GM10248 (cell line): Measurements from ENCODE around the gene MAGED1.

ENCODE experiments used
- CTCF ChIA-PET: fragments of 300-600 bp; sonication (Branson Sonifier 250); formaldehyde crosslinking; extraction: SDS; loops from one replicate; lab custom pipeline; 2021; ENCODE audit warnings: antibody characterized with exemption; lab: Yijun Ruan, JAX
- POLR2A ChIA-PET: fragments of 350-650 bp; sonication (Branson Sonifier 250); formaldehyde crosslinking; extraction: SDS; loops from one replicate; lab custom pipeline; 2020; ENCODE audit warnings: antibody characterized with exemption; lab: Yijun Ruan, JAX
- DNase-seq: peaks from one replicate; pipeline ENCODE4 v3.0.0; 2012; ENCODE audit errors: extremely low spot score
- CTCF ChIP-seq: IDR thresholded peaks from 2 replicates; pipeline ENCODE4 v1.5.1; 2012; ENCODE audit warnings: mild to moderate bottlenecking, low read depth; ENCODE audit errors: extremely low read depth, missing control alignments, control extremely low read depth

Gene MAGED1

GRCh38 chrX:51874123-51874522 is 19.3 kb upstream of the MAGED1 start:
- CTCF ChIA-PET: no interaction called here
- POLR2A ChIA-PET: no interaction called here
- no peak for TF ChIP-seq CTCF
- DNase-seq: no peak

GRCh38 chrX:51876441-51876840 is 17.0 kb upstream of the MAGED1 start:
- TF ChIP-seq CTCF: no peak
- ChIA-PET POLR2A (no interaction called here), CTCF (no interaction called here)
- DNase-seq: no peak

GRCh38 chrX:51878056-51878455 is 15.4 kb upstream of the MAGED1 start:
- POLR2A ChIA-PET: no interaction called here
- CTCF ChIA-PET: no interaction called here
- no peak for DNase-seq
- TF ChIP-seq CTCF: no peak

GRCh38 chrX:51889851-51890250 is 3.6 kb upstream of the MAGED1 start:
- no peak for DNase-seq

GRCh38 chrX:51891245-51891644 is 2.2 kb upstream of the MAGED1 start:
- POLR2A ChIA-PET: no interaction called here
- CTCF ChIA-PET: no interaction called here
- DNase-seq: no peak
- no peak for TF ChIP-seq CTCF

More at GRCh38 chrX:51889851-51890250, 3.6 kb upstream of the MAGED1 start:
- no peak for TF ChIP-seq CTCF
- ChIA-PET CTCF (no interaction called here), POLR2A (no interaction called here)

GRCh38 chrX:51891821-51892551 is 1.4 kb upstream of the MAGED1 start:
- DNase-seq: no peak
- CTCF ChIA-PET: no interaction called here
- TF ChIP-seq CTCF: no peak
- POLR2A ChIA-PET: no interaction called here
